ENCODE results near the gene IDUA. TPM values are rescaled to one million over a fixed set of nuclear protein-coding genes. Genes with fewer than 3 reads are reported as not detected.

Gene IDUA
- total and polyA plus RNA-seq, 10 of the 15 experiments (the other 5 are each of a cell fraction or from before 2014, with no cell fraction given) = 0.05 to 7.6 (median 1.4) TPM; not detected in 1

GRCh38 chr4:968621-969394 is 18.0 kb upstream of the IDUA start (continued):
- no peak for TF ChIP-seq IKZF1 (conservative IDR thresholded peaks at IDR 0.05)
- no peak for TF ChIP-seq EED (IDR thresholded peaks at IDR 0.05; ENCODE audit: low read depth)
- no peak for TF ChIP-seq CHD2 (IDR thresholded peaks at IDR 0.05; ENCODE audit: borderline replicate concordance, low read depth, low read length)
- TF ChIP-seq CHD4 (IDR thresholded peaks at IDR 0.05) = no peak
- no peak for TF ChIP-seq SMARCA5 (IDR thresholded peaks at IDR 0.05)
- no peak for TF ChIP-seq DPF2 (IDR thresholded peaks at IDR 0.05)
- no peak for TF ChIP-seq PRDM15 (CRISPR knock-in tag; IDR thresholded peaks at IDR 0.05)
- TF ChIP-seq PML (IDR thresholded peaks at IDR 0.05; ENCODE audit: low read length) = no peak
- no peak for TF ChIP-seq TCF12 (IDR thresholded peaks at IDR 0.05; ENCODE audit: low read depth, low read length)
- no peak for TF ChIP-seq KAT2A (conservative IDR thresholded peaks at IDR 0.05; ENCODE audit: control insufficient read depth, low read depth, low read length)
- no peak for TF ChIP-seq ZBTB40 (IDR thresholded peaks at IDR 0.05; ENCODE audit: borderline replicate concordance)
- TF ChIP-seq SREBF2 (IDR thresholded peaks at IDR 0.05; ENCODE audit: low read length) = no peak

All from GM12878 (cell line).